HG02840 (cell line): ENCODE data around the gene SFXN3.
A peak's percentile ranks its signal among the peaks of the same experiment; 100 is the strongest.

Experiments
- ATAC-seq: cut with Tn5 transposase; IDR thresholded peaks from one replicate; pipeline ENCODE4 v1.9.1; 2021; ENCODE audit warnings: mild to moderate bottlenecking, moderate library complexity, moderate number of reproducible peaks; ENCODE audit not compliant: unreplicated experiment, low FRiP score

Gene SFXN3

DNA sequence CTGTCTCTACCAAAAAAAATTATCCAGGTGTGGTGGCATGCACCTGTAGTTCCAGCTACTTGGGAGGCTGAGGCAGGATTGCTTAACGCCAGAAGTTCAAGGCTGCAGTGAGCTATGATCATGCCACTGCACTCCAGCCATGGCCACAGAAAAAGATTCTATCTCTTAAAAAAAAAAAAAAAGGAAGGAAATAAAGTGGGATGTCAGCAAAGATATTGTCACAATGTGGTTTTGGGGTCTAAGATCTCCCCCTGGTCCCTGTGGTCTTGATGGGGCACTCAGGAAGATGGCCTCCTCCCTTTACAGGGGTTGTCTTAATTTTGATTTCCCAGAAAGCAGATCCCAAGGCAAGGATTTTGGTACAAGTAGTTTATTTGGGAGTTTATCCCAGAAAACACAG is 23.3 kb downstream of the SFXN3 start:
- ATAC-seq = no peak

DNA sequence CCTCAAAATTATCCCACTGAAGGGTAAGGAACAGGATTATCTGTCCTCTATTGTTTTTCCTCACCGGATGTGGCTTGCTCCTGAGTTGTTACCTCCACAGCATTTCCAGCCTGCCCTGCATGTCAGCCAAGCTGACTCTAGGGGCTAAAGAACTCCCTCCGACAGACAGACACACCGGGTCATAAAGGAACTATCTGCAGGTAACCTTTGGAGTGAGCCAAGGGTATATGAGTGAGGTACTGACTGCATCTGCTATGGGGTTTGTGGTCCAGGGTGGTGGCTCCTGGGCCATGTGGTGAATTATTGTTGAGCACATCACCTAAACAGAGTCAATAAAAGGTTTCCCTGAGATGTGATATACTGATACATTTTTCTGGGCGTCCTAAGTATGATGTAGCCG is 23.8 kb downstream of the SFXN3 start:
- no peak for ATAC-seq

- ATAC-seq = no peak
These were observed 24.4 kb downstream of the SFXN3 start for GRCh38 chr10:101055411-101055810.

DNA sequence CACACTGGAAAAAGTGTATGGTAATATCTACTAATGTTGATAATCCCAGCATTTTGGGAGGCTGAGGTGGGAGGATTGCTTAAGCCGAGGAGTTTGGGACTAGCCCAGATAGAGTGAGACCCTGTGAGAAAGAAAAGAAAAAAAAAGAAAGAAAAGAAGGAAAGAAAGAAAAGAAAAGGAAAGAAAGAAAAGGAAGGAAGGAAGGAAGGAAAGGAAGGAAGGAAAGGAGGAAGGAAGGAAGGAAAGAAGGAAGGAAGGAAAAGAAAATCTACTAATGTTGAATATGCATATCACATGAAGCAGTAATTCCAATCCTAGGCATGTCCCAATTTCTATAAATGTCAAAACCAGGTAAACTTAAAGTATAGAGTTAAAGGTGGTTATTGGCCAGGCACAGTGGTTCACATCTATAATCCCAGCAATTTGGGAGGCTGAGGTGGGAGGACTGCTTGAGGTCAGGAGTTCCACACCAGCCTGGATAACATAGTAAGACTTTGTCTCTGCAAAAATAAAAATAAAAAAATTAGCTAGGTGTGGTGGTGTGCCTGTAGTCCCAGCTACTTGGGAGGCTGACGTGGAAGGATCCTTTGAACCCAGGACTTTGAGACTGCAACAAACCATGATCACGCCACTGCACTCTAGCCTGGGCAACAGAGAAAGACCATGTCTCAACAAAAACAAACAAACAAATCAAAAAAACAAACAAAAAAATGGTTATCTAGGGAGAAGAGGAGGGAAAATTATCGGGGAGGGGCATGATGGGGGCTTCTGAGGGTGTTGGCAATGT is 25.5 kb downstream of the SFXN3 start:
- ATAC-seq = no peak

- ATAC-seq = peak; percentile 46
These were observed 29.3 kb downstream of the SFXN3 start for GRCh38 chr10:101060036-101060950.

GRCh38 chr10:101060951-101061623 is 30.1 kb downstream of the SFXN3 start:
- ATAC-seq = peak; percentile 60

GRCh38 chr10:101061624-101062231 is 30.7 kb downstream of the SFXN3 start, which contains the start of gene KAZALD1:
KAZALD1 (plus strand) TSS chr10:101061989; CDS start chr10:101062593, 604 bp downstream.
- ATAC-seq = no peak

GRCh38 chr10:101062232-101063049 is 31.4 kb downstream of the SFXN3 start:
- ATAC-seq = no peak

DNA sequence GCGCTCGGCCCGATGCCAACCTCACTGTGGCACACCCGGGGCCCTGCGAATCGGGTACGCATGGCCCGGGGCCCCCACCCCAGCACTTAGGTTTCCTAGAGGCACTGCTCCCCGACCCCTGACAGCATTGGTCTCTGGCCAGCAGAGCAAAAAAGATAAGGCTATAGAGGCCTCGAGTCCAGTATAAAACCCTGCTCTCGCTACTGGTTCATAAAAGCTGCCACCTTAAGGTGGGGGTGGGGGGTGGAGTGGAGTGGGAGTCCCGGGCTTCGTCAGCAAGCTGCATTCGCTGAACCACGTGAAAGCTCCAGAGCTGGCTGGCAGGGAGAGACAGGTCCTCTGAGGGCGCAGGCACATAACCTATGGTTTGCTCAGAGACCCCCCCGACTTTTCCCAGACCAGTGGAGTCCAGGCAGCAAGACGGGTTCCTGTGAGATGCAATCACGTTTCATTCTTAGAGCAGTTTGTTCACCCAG is 32.1 kb downstream of the SFXN3 start:
- no peak for ATAC-seq

DNA sequence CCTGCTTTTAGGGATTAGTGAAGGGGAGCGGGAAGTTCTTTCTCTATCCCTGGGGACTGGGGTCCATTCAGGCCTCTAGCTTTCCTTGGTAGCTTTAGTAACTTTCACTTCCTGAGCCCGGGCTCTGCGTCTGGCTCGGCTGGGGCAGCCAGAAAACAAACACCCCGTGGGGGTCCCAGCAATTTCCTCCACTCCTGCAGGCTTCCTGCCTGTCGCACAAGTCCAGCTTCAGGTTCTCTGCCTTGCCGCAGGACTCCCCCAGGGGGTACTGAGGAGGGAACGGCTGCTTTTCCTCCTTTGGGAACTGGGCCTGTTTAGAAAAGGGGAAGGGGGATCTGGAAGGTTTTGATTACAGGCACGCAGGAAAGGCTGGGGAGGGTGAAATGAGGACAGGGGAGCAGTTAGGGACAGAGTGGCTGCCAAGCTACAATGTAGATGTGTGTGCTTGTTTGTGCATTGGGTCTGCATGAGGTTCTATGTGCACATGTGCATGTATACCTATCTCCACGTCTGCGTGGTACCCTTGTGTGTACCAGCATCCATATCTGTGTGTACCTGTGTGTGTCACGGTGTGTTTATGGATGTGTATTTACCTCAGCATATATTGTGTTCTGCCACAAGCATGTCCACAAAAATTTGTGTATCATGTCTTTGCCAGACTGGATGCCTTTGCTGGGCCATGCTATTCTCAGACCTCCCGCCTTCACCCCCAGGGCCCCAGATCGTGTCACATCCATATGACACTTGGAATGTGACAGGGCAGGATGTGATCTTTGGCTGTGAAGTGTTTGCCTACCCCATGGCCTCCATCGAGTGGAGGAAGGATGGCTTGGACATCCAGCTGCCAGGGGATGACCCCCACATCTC is 32.7 kb downstream of the SFXN3 start:
- no peak for ATAC-seq

GRCh38 chr10:101064415-101065030 is 33.5 kb downstream of the SFXN3 start:
- ATAC-seq = no peak

DNA sequence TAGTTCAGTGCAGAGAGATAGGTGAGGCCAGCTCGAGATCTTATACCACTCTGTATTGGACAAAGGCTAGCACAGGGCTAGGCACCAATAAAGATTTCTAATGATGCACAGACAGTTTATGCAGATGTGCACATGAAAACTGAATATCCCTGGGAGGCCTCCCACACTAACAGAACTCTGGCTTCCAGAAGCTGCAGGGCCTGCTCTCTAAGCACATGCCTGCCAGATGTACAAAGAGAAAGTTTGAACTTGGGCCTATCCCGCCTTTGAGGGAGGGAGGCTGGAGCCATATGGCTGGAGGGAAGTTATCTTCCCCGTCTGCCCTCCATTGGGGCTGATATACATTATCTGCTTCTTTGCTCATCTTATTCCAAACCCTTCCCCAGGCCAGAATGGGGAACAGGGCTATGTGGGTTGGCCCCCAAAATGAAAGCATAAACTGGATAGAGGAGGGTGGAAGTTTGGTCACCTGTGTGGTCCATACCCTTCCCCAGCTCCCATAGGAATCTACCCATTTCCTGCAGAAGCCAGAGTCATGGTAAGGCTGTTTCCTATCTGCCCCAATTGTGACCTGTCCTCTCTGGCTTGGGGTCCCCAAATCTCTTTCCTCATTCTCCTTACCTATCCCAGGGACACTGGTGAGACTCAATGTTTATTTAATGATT is 34.6 kb downstream of the SFXN3 start:
- no peak for ATAC-seq

- no peak for ATAC-seq
These were observed 35.3 kb downstream of the SFXN3 start for GRCh38 chr10:101066146-101066895.

DNA sequence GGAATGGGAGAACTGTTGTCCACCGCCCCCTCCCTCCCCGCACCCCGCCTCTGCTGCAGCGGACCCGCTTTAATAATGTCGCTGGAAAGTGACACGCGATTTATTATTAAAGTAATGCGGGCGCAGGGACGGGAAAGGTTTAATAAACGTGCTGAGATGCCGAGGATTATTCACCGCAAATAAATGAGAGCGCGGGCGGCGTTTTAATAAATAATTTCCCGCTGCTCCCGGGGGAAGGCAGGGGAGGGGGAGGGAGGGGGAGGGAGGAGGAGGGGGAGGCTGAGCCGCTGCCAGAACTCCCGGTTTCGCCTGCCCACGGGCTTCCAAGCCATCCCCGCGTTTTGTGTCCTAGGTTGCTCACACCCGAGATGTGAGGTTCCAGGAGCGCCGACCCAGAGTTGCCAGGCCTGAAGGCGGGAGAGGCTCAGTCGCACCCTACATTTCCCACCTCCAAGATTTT is 35.9 kb downstream of the SFXN3 start:
- ATAC-seq = no peak

- no peak for ATAC-seq
These were observed 36.5 kb downstream of the SFXN3 start for GRCh38 chr10:101067356-101068083.

- no peak for ATAC-seq
These were observed 38.4 kb downstream of the SFXN3 start for GRCh38 chr10:101069441-101069840.
